NOMO-1 (cell line): Measurements from ENCODE around the gene C14orf180.
"Not testable (repeated sequence)": the region's sequence is repeated elsewhere in the genome, so short reads cannot be mapped to it uniquely, and the experiment has no call there.

Source experiments
- DNase-seq, 2 experiments: peaks; one replicate each; lab custom pipeline; 2025; ENCODE audit not compliant: unreplicated experiment in 2 of 2; lab: John Stamatoyannopoulos, UW

C14orf180 gene

DNA sequence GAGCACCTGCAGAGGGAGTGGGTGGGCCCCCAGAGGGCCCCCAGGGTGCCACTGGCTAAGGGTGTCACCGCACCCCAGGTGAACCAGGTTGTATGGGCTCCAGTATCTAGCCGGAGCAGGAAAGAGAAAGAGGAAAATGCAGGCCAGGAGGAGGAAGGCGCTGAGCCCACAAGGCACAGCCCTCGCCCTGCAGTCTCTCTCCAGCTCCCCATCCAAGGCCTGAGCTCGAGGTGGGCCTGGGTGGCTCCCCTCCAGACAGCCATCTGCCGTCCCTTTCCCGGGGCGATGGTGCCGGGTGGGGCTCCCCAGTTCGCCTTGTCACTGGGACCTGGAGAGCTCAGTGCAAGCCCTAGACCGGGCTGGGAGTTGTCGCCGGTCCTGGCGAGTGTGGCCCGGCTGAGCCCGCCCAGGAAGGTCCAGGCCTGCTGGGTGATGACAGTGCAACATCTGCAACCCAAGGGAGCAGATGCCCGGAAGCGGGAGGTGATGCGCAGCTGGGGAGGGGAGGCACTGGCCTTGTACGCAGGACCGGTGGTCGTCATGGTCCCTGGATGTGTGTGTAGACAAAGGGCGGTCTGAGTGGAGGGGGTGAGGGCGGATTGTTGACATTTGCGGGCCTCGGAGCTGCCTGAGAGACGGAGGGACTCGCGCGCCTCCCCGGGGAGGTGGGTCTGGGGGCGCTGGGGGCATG is 24.3 kb downstream of the C14orf180 start:
- no peak for DNase-seq

DNA sequence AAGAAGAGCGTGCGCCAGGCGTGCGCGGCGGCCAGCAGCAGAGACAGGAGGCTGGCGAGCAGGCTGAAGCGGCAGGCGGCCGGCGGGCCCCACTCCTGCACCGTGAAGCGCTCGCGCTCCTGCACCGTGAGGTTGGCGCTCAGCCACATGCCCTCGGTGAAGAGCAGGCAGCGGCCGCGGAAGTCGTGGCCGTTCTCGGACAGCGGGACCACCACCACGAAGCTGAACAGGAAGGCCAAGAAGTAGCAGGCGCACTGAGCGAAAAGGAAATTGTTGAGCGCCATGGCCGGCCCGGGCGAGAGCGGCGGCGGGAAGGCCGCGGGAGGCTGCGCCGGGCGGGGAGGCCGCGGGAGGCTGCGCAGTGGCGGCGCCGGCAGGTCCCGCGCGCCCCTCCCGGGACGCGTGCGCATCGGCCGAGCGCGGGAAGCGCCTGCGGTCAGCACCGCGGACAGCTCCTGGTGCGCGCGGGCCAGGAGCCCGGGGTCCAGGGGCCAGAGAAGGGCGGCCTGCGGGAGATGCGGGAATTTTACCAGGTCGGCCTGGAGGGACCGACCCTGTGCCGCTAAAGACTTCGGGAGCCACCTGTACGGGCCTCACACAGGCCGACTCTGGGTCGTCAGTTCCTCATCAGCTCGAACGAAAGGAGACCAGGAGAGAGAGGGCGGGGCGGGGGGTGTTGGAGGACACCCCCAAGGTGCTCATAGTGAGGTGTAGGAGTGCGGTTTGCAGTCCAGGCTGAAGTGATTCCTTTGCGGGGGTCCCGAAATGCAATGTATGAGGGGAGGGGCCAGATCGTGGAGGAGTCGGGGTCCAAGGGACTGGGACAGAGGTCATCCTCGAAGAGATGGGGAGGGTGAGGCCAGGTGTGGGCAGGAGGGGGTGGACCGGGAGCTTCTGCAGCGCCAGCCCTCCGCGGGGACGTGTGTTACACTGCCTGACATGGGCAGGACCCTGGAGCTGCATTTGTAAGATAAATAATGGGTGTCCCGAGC is 25.2 kb downstream of the C14orf180 start, which contains the start of gene TMEM179:
TSS of gene TMEM179 (minus strand) at position 315 of the 992 bp plus-strand sequence. CDS start at position 284, 31 bp downstream.
- peak in 1 of 2 experiments; percentile 5 for DNase-seq

DNA sequence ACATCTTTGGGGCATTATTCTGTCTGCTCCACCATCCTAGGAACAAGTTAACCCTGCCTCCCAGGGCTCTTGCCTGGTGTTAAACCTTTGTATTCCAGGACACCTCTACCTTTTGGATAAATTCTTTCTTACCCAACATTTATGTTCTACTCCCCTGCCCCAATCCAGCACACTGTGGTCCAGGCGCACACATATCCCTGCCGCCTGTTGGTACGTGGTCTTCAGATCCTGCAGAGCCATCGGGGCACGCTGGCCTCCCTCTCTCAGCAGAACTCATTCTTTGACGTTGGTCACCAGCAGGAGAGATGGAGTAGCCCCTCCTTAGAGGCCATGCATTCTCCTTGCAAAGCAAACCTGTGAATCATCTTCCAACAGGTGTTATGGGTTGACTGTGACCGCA is 30.1 kb downstream of the C14orf180 start:
- no peak for DNase-seq

DNA sequence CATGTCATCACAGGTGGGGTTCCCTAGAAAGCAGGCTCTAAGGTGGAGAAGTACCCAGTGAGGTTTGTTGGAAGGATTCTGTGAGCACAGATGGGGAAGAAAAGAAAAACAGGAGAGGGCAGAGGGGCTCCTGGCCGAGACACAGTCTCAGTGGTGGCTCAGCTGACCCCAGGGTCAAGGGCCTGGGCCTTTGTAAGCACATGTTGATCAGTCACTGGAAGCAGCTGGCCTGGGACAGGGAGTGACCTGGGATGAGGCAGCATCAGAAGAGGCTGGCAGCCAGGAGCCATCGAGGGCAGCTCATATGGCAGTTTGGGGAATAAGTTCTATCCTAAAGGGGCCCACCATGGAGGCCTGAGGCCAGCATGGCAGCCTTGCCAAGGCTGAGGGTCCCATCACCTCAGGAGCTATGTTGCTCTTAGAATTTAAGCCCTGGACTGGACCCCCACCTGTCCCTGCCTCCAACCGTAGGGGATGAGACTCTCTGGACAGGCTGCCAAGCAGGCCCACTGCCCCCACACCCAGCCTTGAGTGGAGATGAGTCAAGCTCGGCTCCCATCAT is 31.3 kb downstream of the C14orf180 start:
- DNase-seq, result no peak

DNA sequence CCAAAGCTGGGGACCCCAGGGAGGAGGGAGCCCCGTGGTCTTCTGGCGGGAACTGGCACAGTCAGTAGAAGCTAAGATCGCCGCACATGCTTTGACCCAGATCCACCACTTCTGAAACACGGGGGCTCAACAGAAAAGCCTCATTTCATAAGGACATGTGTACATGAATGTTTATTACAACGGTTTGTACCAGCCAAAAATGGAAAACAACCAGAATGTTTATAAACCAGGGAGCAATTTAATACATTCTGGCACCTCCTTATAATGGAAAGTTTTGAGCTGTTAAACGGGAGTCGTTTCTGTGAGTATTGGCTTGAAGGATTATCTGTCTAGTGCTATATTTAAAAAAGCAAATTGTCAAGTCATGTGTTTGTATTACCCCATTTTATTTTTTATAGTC is 32.3 kb downstream of the C14orf180 start:
- no peak for DNase-seq

DNA sequence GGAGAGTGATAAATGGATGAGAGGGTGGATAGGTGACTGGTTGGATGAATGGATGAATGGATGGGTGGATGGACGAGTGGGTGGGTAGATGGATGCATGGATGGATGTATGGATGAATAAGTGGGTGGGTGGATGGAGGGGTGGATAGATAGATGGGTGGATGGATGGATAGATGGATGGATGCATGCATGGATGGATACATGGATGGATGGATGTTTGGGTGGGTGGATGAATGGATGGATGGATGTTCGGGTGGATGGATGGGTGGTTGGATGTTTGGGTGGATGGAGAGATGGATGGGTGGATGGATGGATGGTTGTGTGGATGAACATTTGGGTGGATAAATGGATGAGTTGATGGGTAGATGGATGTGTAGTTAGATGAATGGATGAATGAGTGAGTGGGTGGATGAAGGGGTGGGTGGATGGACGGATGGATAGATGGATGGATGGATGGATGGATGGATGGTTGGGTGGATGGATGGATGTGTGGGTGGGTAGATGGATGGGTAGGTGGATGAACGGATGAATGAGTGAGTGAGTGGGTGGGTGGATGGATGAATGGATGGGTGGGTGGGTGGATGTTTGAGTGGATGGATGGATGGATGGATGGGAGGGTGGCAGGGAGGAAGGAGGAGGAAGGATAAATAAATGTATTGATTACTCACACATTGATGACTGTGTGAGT is 34.7 kb downstream of the C14orf180 start:
- no peak for DNase-seq

DNA sequence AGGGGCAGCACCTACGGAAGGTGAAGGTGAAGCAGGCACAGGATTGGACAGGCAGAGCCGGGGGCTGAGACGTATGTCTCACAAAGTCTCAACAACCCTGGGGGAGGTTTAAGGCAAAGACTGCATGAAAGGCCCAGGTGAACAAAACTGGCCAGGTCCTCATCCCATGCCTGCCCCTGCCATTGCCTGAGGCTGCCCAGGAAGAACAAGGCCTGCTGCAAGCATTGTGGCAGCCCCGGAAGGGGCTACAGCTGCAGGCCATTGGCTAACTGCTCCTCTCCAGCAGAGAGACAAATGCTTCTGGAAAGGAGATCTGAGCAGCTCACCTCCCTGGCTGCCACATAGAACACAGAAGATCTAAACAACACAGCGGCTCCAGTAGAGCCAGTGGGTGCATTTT is 45.4 kb downstream of the C14orf180 start:
- DNase-seq, result no peak

DNA sequence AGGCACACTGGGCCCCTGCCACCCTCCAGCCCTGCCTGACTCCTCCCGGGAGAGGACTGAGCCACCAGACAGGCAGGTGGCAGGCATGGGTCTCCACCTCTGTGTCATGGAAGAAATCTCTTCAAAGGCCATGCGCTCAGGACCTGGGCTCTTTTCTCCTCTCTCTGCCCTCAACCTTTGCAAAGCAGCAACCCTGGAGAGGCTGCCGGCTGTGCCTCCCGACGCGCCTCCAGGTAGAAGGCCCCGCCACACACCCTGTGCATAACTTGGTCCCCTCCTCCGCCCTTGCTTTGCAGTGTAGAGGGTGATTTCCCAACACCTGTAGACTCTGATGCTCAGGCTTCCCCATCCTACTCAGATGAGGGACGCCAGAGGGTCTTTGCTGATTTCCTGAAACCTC is 53.2 kb downstream of the C14orf180 start:
- DNase-seq, result no peak

DNA sequence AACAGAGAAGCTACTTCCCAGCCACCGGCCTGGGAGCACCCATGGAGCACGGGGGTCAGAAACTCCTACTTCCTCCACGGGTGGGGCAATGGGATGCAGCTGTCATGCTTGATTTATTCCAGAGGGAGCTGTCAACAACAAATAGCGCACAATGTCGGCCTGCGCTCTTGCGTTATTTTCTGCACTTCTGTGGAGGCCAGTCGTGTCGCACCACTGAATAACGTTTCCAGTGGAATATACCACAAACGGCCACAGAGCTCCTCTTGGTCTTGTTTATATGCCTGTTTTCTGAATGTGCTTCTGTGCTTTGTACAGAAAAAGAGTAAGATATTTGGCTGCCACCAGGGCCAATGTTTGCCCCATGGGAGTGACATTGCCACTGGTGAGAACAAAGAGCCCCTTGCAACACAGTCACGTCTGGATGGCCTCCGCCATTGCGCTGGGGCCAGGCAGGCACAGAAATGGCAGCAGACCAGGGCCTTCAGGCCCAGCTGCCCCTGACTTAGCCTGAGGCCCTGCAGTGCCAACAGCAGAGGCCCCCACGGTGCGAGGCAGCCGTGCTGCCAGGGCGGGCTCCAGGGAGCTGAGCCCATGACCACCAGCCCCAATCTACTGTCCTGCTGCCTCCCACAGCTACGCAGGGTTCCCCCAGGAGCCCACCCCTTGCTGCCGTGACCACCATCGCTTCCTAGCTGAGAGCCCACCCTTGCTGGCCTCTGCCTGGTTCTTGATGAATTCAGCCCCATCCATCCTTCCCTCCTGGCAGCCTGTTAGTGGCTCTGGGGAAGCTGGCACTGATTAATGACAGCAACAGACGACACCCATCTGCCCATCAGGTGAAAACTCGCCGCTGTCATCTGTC is 53.9 kb downstream of the C14orf180 start:
- DNase-seq, result no peak

DNA sequence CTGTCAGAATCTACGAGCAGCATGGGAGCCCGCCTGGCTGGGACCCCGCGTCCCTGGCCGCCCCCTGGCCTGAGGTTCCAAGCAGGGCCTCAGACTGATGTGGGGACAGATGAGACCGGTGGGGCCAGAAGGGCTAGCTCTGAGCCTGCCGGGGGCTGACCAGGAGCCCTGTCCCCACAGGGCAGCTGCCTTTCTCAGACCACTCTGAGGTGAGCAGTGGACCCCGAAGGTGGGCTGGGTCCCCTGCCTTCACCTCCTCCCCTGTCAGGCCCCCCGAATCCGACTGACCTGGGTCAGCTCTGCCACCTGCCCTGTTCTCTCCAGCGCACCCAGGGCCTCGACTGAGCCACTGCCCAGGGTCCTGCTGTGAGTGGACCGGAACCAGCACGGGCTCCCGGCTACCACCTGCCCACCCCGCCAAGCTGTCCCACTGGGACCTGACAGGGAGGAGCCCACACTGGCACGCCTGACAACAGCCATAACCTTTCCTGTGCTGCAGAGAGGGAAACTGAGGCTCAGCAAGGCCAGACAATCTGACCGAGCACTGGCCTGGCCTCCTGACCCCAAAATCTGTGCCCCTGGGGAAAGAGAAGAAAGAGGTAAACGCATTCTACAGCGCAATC is 54.7 kb downstream of the C14orf180 start:
- DNase-seq, result no peak

DNA sequence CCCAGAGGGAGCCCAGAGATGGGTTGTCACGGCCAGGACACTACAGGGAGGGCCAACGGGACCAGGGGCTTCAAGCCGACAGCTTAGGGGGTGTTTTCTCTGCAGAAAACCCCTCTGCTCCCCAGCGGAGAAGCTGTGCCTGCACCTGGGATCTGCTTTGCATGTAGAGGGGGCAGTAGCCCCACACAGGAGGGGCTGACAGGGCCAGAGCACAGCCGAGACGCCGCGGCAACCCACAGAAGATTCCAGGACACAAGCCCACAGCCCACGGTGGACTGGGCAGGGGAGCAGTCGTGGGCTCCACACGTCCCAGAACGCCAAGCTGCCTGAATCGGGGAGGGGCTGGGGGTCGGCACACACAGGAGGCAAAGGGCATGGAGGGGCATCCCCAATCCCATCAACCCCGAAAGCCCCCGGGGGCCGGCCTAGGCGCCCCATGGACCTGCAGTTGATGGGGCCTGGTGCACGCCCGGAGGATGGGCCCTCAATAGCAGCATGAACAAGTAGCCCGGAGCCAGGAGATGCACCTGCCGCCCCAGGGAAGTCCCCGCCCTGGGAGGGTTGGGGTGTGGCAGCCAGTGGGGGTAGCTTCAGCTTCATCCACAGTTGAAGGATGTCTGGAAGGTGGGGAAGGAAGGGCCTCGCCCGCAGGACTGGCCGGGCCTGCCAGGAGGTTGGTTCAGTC is 55.5 kb downstream of the C14orf180 start:
- no peak for DNase-seq

DNA sequence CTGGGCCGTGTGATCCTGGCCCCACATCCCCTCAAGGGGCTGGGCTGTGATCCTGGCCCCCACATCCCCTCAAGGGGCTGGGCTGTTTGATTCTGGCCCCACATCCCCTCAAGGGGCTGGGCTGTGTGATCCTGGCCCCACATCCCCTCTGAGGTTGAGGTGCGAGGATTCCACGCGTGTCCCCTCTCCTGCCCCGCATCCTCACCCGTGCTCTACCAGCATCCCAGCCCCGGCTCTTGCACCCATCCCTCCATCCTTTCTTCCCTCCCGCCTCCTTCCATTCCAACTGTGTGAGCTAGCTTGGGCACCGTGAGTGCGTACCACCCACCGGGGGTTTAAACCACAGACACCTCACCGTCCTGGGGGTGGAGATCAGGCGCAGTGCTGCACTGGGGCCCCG is 56.2 kb downstream of the C14orf180 start:
- DNase-seq, result no peak

DNA sequence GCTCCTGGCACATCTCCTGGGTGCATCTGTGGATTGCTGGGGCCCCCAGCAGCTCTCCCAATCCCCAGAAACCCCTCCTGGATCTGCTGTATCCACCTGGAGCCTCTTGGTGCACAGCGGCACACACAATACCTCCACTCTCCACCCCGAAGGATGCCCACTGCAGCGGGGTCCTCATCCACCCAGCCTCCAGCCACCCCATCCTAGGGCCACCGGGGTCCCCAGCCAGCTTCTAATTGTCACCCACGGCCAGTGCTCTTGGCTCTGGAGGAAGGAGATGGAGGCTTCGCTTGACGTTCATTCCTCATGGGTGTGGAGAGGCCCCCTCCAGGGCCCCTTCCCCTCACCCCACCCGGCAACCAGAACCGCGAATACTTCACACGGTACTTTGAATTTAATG is 56.6 kb downstream of the C14orf180 start:
- no peak for DNase-seq

DNA sequence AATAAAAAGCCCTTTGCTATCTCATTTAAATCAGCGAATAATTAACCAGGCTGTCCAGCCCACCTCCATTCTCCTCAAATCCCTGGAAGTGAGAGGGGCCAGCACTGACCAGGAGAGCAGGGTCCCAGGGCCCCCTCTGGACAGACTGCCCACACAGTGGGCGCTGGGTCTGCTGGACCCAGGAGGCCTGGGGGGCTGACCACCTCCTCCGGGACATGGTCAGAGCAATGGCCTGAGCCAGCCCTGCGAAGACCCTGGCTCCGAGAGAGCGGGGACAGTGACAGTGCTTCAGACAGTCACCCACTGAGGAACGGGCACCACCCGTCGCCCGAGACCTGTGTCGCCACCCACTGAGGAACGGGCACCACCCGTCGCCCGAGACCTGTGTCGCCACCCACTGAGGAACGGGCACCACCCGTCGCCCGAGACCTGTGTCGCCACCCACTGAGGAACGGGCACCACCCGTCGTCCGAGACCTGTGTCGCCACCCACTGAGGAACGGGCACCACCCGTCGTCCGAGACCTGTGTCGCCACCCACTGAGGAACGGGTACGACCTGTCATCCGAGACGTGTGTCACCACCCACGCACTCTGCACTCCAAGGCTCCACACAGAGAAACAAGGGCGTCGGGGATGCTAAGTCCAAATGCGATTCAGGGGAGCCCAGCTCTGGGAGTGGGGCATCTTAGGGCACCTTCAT is 57.4 kb downstream of the C14orf180 start:
- DNase-seq, result not testable (repeated sequence)

DNA sequence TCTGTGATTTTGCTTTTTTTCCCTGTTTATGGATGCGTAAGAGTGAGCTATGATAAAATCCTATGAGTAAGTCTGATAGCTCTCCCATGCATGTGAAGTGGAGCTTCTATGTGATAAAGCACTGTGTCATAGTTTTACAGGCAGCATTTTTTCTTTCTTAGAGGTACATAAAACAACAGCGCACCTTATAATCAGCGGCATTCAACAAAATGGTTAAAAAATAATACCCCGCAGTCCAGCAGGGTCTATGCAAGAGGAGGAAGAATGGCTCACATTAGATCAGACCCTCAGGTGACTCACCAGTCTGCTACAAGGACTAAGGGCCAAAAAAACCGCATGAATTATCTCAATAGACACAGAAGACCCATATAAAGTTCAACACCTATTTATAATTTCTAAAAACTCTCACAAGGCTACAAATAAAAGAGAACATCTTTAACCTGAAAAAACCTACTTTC is 58.0 kb downstream of the C14orf180 start:
- DNase-seq, result no peak

DNA sequence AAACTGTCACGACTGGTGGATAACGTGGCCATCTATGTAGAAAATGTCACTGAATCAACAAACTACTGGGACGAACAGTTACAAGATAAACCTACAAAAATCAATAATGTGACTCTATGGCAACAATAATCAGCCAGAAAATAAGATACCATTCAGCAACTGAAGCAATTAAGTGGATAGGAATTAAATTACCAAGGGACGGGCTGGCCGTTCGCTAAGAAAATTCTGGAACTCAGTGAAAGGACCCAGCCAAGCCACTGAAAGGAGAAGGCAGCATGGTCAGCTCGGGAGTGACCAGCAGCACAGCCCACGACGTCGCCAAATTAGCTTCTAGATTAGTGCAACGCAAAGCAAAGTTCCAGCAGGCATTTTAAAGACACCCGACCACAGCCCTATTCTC is 58.6 kb downstream of the C14orf180 start:
- no peak for DNase-seq

DNA sequence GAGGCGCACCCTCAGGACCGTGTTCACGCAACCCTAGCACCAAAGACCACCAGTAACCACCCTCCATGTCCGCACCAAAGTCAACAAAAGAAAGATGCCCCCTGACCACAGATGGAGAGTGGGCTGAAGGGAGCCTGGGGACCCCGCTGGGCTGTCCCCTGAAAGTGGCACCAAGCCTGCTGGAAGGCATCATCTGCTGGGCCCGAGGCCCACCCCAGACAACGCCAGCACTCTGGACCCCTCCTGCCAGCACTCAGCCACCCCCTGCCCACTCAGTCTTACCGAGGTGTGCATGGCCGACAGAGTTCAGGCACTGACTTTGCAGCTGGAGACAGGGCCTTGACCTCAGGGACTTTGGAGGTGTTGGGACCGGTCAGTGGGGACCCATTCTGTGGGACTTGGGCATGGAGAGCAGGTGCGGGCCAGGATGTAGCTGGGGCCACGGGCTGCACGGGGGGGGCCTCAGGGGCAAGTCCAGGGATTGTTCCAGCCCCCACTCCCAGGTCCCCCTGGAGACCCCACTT is 59.4 kb downstream of the C14orf180 start:
- no peak for DNase-seq

DNA sequence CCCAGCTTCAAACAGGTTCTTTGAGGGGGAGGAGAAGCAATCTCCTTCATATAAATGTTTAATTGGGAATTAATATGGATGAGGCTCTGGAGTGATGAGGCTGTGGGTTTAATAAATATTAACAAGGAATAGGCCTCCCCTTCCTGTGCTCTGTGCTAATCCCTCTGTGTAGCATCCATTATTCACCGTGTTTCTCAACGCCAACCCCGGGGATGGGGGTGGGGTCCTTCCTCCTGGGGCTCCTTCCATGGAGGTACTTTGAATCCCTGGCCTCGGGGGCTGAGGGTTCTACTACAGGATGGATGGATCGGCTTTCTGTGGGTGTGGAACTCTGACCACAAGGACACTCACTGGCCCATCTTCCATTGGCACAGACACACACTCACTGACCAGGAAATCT is 59.9 kb downstream of the C14orf180 start:
- no peak for DNase-seq
